MM.1S (cell line): ENCODE data around the gene GTF2F2.

Source experiments
- EZH2 ChIP-seq: fragments of 300-600 bp; sonication (generic); optimal IDR thresholded peaks from 2 replicates; pipeline ENCODE3; 2017; ENCODE audit warnings: low read depth, mild to moderate bottlenecking, antibody characterized with exemption, low read length, mixed read lengths
- TF ChIP-seq, protein P1 (sequence below): fragments of 300-600 bp; sonication (generic); IDR thresholded peaks from 2 replicates; pipeline ENCODE4 v1.5.1; 2016; ENCODE audit warnings: antibody characterized with exemption, low read length, mixed read lengths

DNA sequence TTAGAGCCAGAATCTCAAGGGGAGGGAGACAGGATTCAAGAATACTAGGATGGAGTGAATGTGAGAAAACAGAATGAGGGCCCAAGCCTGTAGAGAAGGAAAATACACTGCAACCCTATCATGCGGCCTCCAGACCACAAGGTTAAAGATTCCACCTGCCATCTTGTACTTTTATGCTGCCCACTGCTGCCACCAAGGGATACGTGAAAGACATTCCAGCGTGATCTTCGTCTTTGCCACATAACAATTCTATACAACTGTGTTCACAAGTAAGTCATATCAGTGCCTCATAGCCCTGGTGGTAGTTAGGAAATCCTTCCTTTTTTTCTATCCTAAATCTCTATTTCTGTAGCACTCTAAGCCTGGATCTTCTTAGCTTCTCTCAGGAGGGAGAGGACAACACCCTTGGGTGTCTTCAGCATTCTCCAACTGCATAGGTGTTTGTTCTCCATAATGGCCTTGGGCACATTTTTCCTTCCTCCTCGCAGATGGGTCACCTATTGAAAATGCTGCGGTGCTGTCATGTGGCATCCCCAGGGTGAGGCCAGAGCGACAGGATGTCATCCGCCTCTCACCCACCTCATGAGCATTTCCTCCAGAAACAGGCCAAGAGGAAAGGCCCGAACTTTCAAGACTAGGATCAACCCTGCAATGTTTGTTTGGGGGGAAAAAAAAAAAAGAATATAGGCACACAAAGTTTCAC lies 207.1 kb downstream of the GTF2F2 start:
- TF ChIP-seq, protein P1, sequence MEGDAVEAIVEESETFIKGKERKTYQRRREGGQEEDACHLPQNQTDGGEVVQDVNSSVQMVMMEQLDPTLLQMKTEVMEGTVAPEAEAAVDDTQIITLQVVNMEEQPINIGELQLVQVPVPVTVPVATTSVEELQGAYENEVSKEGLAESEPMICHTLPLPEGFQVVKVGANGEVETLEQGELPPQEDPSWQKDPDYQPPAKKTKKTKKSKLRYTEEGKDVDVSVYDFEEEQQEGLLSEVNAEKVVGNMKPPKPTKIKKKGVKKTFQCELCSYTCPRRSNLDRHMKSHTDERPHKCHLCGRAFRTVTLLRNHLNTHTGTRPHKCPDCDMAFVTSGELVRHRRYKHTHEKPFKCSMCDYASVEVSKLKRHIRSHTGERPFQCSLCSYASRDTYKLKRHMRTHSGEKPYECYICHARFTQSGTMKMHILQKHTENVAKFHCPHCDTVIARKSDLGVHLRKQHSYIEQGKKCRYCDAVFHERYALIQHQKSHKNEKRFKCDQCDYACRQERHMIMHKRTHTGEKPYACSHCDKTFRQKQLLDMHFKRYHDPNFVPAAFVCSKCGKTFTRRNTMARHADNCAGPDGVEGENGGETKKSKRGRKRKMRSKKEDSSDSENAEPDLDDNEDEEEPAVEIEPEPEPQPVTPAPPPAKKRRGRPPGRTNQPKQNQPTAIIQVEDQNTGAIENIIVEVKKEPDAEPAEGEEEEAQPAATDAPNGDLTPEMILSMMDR, result no peak
- no peak for TF ChIP-seq EZH2
